Sigmoid colon (tissue), 7 donors: Measurements from ENCODE around the gene STK17A. TPM values are rescaled to one million over a fixed set of nuclear protein-coding genes. Genes with fewer than 3 reads are reported as not detected.

ENCODE experiments used
- DNase-seq: peaks from one replicate; pipeline ENCODE4 v3.0.0-alpha.2; 2019
- H3K27ac ChIP-seq, 4 donors: fragments of 200-600 bp; sonication (generic); one replicate each; pipeline ENCODE4 v1.5.1; 2016 to 2019; ENCODE audit warnings: mild to moderate bottlenecking in 1 of 4
- H3K27me3 ChIP-seq, 3 donors: fragments of 200-600 bp; sonication (generic); one replicate each; pipeline ENCODE4 v1.5.1; 2019; ENCODE audit warnings: mild to moderate bottlenecking in 1 of 3
- H3K36me3 ChIP-seq, 4 donors: fragments of 200-600 bp; sonication (generic); one replicate each; pipeline ENCODE4 v1.5.1; 2016 to 2019
- H3K4me1 ChIP-seq, 4 donors: fragments of 200-600 bp; sonication (generic); one replicate each; pipeline ENCODE4 v1.5.1; 2017 to 2019
- H3K4me3 ChIP-seq, 4 donors: fragments of 200-600 bp; sonication (generic); one replicate each; pipeline ENCODE4 v1.5.1; 2017 to 2019; ENCODE audit warnings: mild to moderate bottlenecking in 2 of 4, moderate library complexity in 1 of 4
- H3K9me3 ChIP-seq, 4 donors: fragments of 200-600 bp in 3 of 4; sonication (generic) in 3 of 4; one replicate each; pipeline versions ENCODE4 v1.5.1 to v1.6.1; 2013 to 2019
- EP300 ChIP-seq, 4 donors: sonication (generic); formaldehyde crosslinking; IDR thresholded peaks; one replicate each; pipeline ENCODE4 v1.6.1; 2017; ENCODE audit warnings: antibody characterized with exemption in 4 of 4
- POLR2A ChIP-seq, 2 donors: fragments of 450-650 bp; IDR thresholded peaks; one replicate each; pipeline ENCODE4 v1.6.1; 2016; ENCODE audit warnings: antibody characterized with exemption in 2 of 2, mild to moderate bottlenecking in 2 of 2, moderate library complexity in 2 of 2
- POLR2AphosphoS5 ChIP-seq, 4 donors: sonication (generic); formaldehyde crosslinking; IDR thresholded peaks; one replicate each; pipeline ENCODE4 v1.6.1; 2017; ENCODE audit warnings: antibody characterized with exemption in 4 of 4
- WGBS, 2 donors: extraction: QIAGEN DNeasy Blood & Tissue Kit; methylation state at CpG; one replicate each; pipeline ENCODE4 v1.1.7; 2013; 5-methylcytosine and 5-hydroxymethylcytosine counted together
- intact Hi-C: fragments of 100-400 bp; cut with DNase I; formaldehyde crosslinking; loops from one replicate; pipeline ENCODE4 v1.15.1; 2023
- polyA plus RNA-seq, 3 donors: library from polyadenylated mRNA; stranded (reverse); fragments of 200-250 nt; gene quantifications; one replicate each; pipeline ENCODE4 v1.2.3, GENCODE V29; 2013
- total RNA-seq, 4 donors: library from RNA; depleted of rRNA; stranded (reverse); fragments of >200 nt; gene quantifications; one replicate each; pipeline ENCODE4 v1.1.0, GENCODE V29; 2016
- TF ChIP-seq, protein P1 (sequence below), 4 experiments: fragments of 450-650 bp in 3 of 4; fragments of 200-600 bp in 1 of 4; IDR thresholded peaks; one replicate each; pipeline ENCODE4 v1.5.1; 2016 to 2019; ENCODE audit warnings: antibody characterized with exemption in 4 of 4, mild to moderate bottlenecking in 3 of 4, moderate library complexity in 2 of 4
- donor health status: healthy with polysubstance abuse.
- donor health status: Bipolar disorder and iron deficiency.
- donor health status: healthy.

Gene STK17A
- total and polyA plus RNA-seq, 7 donors, result 9.3 to 29.6 (median 16.8) TPM

- 73 to 86% methylated on average over 8 of the region's 8 CpGs for WGBS, 2 donors
- intact Hi-C loops, result no loop called here
- Histone ChIP-seq H3K27ac (no peak overlapping the region), H3K36me3 (peaks cover 3 to 16% (median 6%) of the 10 kb centered on the region in 4 donors), H3K9me3 (no peaks in the 10 kb centered on the region), H3K4me1 (peaks cover 0 to 49% (median 45%) of the 10 kb centered on the region in 4 donors), H3K4me3 (no peak overlapping the region), H3K27me3 (no peaks in the 10 kb centered on the region)
- TF ChIP-seq EP300 (IDR thresholded peaks at IDR 0.05) (no peak), POLR2AphosphoS5 (IDR thresholded peaks at IDR 0.05) (no peak), POLR2A (IDR thresholded peaks at IDR 0.05) (no peak)
- TF ChIP-seq, protein P1, sequence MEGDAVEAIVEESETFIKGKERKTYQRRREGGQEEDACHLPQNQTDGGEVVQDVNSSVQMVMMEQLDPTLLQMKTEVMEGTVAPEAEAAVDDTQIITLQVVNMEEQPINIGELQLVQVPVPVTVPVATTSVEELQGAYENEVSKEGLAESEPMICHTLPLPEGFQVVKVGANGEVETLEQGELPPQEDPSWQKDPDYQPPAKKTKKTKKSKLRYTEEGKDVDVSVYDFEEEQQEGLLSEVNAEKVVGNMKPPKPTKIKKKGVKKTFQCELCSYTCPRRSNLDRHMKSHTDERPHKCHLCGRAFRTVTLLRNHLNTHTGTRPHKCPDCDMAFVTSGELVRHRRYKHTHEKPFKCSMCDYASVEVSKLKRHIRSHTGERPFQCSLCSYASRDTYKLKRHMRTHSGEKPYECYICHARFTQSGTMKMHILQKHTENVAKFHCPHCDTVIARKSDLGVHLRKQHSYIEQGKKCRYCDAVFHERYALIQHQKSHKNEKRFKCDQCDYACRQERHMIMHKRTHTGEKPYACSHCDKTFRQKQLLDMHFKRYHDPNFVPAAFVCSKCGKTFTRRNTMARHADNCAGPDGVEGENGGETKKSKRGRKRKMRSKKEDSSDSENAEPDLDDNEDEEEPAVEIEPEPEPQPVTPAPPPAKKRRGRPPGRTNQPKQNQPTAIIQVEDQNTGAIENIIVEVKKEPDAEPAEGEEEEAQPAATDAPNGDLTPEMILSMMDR (IDR thresholded peaks at IDR 0.05), result no peak
- DNase-seq, result no peak
Observed at GRCh38 chr7:43643846-43644245, 60.9 kb downstream of the STK17A start.

- H3K36me3 ChIP-seq, result peaks cover 3 to 8% (median 6%) of the 10 kb centered on the region in 4 donors
- DNase-seq, result no peak
- intact Hi-C loops, result no loop called here
- WGBS, 2 donors, result 81 to 89% methylated on average over 3 of the region's 3 CpGs
- H3K27me3 ChIP-seq, result no peaks in the 10 kb centered on the region
- no peaks in the 10 kb centered on the region for H3K9me3 ChIP-seq
- no peak overlapping the region for H3K4me3 ChIP-seq
- H3K27ac ChIP-seq, result peak overlapping the region; percentile 82 to 96 (median 94)
- peaks cover 0 to 53% (median 49%) of the 10 kb centered on the region in 4 donors for H3K4me1 ChIP-seq
- TF ChIP-seq POLR2AphosphoS5 (IDR thresholded peaks at IDR 0.05) (no peak), EP300 (IDR thresholded peaks at IDR 0.05) (no peak), POLR2A (IDR thresholded peaks at IDR 0.05) (no peak)
- TF ChIP-seq, protein P1 (IDR thresholded peaks at IDR 0.05), result no peak
Observed at GRCh38 chr7:43645699-43646226, 62.9 kb downstream of the STK17A start.

DNA sequence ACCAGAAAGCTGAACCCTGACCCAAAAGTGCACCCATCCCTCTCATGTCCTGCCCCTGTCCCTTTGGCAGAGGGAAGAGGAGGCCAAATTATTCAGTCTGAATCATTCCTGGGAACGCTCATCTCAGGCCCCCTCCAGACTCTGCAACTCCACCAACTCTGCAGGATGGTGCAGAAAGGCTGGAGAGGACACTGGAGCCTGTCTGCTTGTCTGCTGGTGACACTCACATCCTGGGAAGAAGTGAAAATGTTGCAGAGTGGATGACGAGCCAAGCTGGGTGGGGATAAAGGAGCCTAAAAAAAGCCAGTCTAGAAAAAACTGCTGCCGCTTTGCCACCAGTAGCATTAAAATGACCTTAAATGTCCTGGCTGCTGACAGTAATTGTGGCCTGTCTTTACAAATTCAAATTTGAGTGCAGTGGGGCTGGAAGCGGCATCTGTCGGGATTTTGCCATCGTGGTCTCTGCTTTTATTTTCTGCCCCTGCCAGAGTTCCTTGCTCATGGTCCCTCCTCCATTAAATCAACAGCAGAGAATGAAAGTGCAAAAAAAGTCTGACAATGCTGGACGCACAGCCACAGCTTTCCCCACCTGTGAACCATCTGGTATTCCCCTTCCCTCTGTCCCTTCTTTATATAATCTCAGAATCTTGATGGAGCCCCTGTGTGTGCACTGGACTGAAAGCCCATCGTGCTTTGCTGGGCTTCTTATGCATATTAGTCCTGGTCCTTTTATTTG, 63.9 kb downstream of the STK17A start:
- Histone ChIP-seq H3K4me3 (no peak overlapping the region), H3K9me3 (no peaks in the 10 kb centered on the region), H3K4me1 (peaks cover 0 to 60% (median 59%) of the 10 kb centered on the region in 4 donors), H3K36me3 (peaks cover 3 to 8% (median 5%) of the 10 kb centered on the region in 4 donors), H3K27me3 (no peaks in the 10 kb centered on the region), H3K27ac (peak overlapping the region; percentile 82 to 96 (median 94))
- intact Hi-C loops, result no loop called here
- no peak for DNase-seq
- 53 to 78% methylated on average over 8 of the region's 8 CpGs for WGBS, 2 donors
- TF ChIP-seq, protein P1 (IDR thresholded peaks at IDR 0.05), result no peak
- TF ChIP-seq POLR2A (IDR thresholded peaks at IDR 0.05), result no peak
- no peak for TF ChIP-seq EP300 (IDR thresholded peaks at IDR 0.05)
- TF ChIP-seq POLR2AphosphoS5 (IDR thresholded peaks at IDR 0.05), result no peak

- 64 to 81% methylated on average over 7 of the region's 7 CpGs for WGBS, 2 donors
- Histone ChIP-seq H3K27me3 (no peaks in the 10 kb centered on the region), H3K4me3 (no peak overlapping the region), H3K36me3 (peaks cover 0 to 8% (median 5%) of the 10 kb centered on the region in 4 donors), H3K9me3 (no peaks in the 10 kb centered on the region), H3K4me1 (peaks cover 0 to 62% (median 60%) of the 10 kb centered on the region in 4 donors), H3K27ac (peak overlapping the region; percentile 82 to 96 (median 94))
- intact Hi-C loops, result no loop called here
- TF ChIP-seq, protein P1 (IDR thresholded peaks at IDR 0.05), result no peak
- no peak for TF ChIP-seq POLR2AphosphoS5 (IDR thresholded peaks at IDR 0.05)
- no peak for TF ChIP-seq EP300 (IDR thresholded peaks at IDR 0.05)
- no peak for TF ChIP-seq POLR2A (IDR thresholded peaks at IDR 0.05)
- DNase-seq, result no peak
Observed at GRCh38 chr7:43647339-43647672, 64.4 kb downstream of the STK17A start.
